ENCODE measurements around the gene TMC1.

Gene TMC1

GRCh38 chr9:72823971-72824370, 302.6 kb downstream of the TMC1 start:
- TF ChIP-seq CTCF (IDR thresholded peaks at IDR 0.05; ENCODE audit: borderline replicate concordance, control extremely low read depth, extremely low read depth, insufficient read depth, missing control alignments) = no peak
- in situ Hi-C loops (cut with MboI; ENCODE audit: low sequenced_read_pairs, unreplicated experiment) = loop anchor here (10.0 to 25.0 kb wide), 2 partner anchors 539 to 787 kb away; no protein-coding TSS in a partner anchor
- no peak for DNase-seq (ENCODE audit: low spot score)

- no peak for DNase-seq (ENCODE audit: low spot score)
- no peak for TF ChIP-seq CTCF (IDR thresholded peaks at IDR 0.05; ENCODE audit: borderline replicate concordance, control extremely low read depth, extremely low read depth, insufficient read depth, missing control alignments)
- in situ Hi-C loops (cut with MboI; ENCODE audit: low sequenced_read_pairs, unreplicated experiment) = loop anchor here (10.0 kb wide), 1 partner anchor 542 kb away; no protein-coding TSS in a partner anchor
Observed at GRCh38 chr9:72826996-72827949, 305.9 kb downstream of the TMC1 start.

GRCh38 chr9:72827950-72828731, 306.7 kb downstream of the TMC1 start:
- no peak for TF ChIP-seq CTCF (IDR thresholded peaks at IDR 0.05; ENCODE audit: borderline replicate concordance, control extremely low read depth, extremely low read depth, insufficient read depth, missing control alignments)
- in situ Hi-C loops (cut with MboI; ENCODE audit: low sequenced_read_pairs, unreplicated experiment) = loop anchor here (10.0 kb wide), 1 partner anchor 543 kb away; no protein-coding TSS in a partner anchor
- no peak for DNase-seq (ENCODE audit: low spot score)

GRCh38 chr9:72834994-72835393, 313.6 kb downstream of the TMC1 start:
- in situ Hi-C loops (cut with MboI; ENCODE audit: low sequenced_read_pairs, unreplicated experiment) = no loop called here
- DNase-seq (ENCODE audit: low spot score) = no peak
- TF ChIP-seq CTCF (IDR thresholded peaks at IDR 0.05; ENCODE audit: borderline replicate concordance, control extremely low read depth, extremely low read depth, insufficient read depth, missing control alignments) = no peak

GRCh38 chr9:72836790-72837189, 315.4 kb downstream of the TMC1 start:
- DNase-seq (ENCODE audit: low spot score) = no peak
- in situ Hi-C loops (cut with MboI; ENCODE audit: low sequenced_read_pairs, unreplicated experiment) = no loop called here
- no peak for TF ChIP-seq CTCF (IDR thresholded peaks at IDR 0.05; ENCODE audit: borderline replicate concordance, control extremely low read depth, extremely low read depth, insufficient read depth, missing control alignments)

GRCh38 chr9:72839085-72839484, 317.7 kb downstream of the TMC1 start:
- TF ChIP-seq CTCF (IDR thresholded peaks at IDR 0.05; ENCODE audit: borderline replicate concordance, control extremely low read depth, extremely low read depth, insufficient read depth, missing control alignments) = no peak
- in situ Hi-C loops (cut with MboI; ENCODE audit: low sequenced_read_pairs, unreplicated experiment) = no loop called here
- DNase-seq (ENCODE audit: low spot score) = no peak

All from GM13976 (cell line).